ENCODE measurements around the gene ENTPD6.

DNA sequence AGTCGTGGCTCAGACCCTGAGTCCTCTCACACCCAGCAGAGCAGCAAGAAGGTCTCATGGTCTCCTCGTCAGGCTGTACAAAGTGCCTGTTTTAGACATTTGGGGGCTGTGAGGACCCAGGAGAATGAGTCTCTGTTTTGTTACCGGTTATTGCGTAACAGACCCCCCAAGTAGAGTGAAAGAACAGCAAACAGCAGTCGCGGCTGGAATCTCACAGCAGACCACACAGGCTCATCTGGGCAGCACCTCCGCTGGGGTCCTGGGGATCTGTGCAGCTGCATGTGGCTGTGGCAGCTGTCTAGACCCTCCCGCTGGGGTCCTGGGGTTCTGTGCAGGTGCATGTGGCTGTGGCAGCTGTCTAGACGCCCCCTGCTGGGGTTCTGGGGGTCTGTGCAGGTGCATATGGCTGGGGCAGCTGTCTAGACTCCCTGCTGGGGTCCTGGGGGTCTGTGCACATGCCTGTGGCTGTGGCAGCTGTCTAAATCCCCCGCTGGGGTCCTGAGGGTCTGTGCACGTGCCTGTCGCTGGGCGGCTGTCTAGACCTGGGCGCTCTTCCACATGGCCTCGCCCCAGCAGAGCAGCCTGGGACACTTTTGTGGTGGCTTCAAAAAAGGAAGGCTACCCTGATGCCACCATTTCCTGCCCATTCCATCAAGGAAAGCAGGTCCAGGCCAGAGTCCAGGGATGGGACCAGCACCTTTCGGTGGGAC is 24.7 kb downstream of the ENTPD6 start:
- TF ChIP-seq EP300 (IDR thresholded peaks at IDR 0.05) = no peak
- TF ChIP-seq, protein P1, sequence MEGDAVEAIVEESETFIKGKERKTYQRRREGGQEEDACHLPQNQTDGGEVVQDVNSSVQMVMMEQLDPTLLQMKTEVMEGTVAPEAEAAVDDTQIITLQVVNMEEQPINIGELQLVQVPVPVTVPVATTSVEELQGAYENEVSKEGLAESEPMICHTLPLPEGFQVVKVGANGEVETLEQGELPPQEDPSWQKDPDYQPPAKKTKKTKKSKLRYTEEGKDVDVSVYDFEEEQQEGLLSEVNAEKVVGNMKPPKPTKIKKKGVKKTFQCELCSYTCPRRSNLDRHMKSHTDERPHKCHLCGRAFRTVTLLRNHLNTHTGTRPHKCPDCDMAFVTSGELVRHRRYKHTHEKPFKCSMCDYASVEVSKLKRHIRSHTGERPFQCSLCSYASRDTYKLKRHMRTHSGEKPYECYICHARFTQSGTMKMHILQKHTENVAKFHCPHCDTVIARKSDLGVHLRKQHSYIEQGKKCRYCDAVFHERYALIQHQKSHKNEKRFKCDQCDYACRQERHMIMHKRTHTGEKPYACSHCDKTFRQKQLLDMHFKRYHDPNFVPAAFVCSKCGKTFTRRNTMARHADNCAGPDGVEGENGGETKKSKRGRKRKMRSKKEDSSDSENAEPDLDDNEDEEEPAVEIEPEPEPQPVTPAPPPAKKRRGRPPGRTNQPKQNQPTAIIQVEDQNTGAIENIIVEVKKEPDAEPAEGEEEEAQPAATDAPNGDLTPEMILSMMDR (IDR thresholded peaks at IDR 0.05) = peak in 1 of 4 experiments; percentile 32
- no peak for TF ChIP-seq POLR2AphosphoS5 (IDR thresholded peaks at IDR 0.05)
- no peak for TF ChIP-seq POLR2A (IDR thresholded peaks at IDR 0.05)

Data from gastroesophageal sphincter (tissue), 3 donors.